WTC11 (cell line): ENCODE results near the gene GASK1A.

Source experiments
- CTCF ChIP-seq: fragments of 200-600 bp; IDR thresholded peaks from 2 replicates; pipeline ENCODE4 v1.8.0; 2022; ENCODE audit warnings: antibody characterized with exemption
- ETV6 ChIP-seq: sonication (generic); formaldehyde crosslinking; IDR thresholded peaks from 2 replicates; pipeline ENCODE4 v1.8.1; 2022; ENCODE audit warnings: mild to moderate bottlenecking, missing genetic modification reagents
- GTF2I ChIP-seq: fragments of 250-450 bp; sonication (Bioruptor Pico); conservative IDR thresholded peaks from 2 replicates; pipeline ENCODE4 v1.4.0; 2021; ENCODE audit warnings: mild to moderate bottlenecking
- JUN ChIP-seq: sonication (generic); formaldehyde crosslinking; IDR thresholded peaks from 2 replicates; pipeline ENCODE4 v1.8.0; 2023; ENCODE audit warnings: mild to moderate bottlenecking, missing genetic modification reagents
- MAX ChIP-seq: sonication (generic); formaldehyde crosslinking; IDR thresholded peaks from 2 replicates; pipeline ENCODE4 v1.8.0; 2022; ENCODE audit warnings: mild to moderate bottlenecking, missing genetic modification reagents
- TCF7 ChIP-seq: sonication (generic); formaldehyde crosslinking; IDR thresholded peaks from 2 replicates; pipeline ENCODE4 v1.8.0; 2022; ENCODE audit warnings: mild to moderate bottlenecking, low read depth, missing genetic modification reagents, moderate library complexity
- ZNF232 ChIP-seq: sonication (generic); formaldehyde crosslinking; IDR thresholded peaks from 2 replicates; pipeline ENCODE4 v1.8.0; 2022; ENCODE audit warnings: mild to moderate bottlenecking, missing genetic modification reagents

- TF ChIP-seq MAX (CRISPR knock-in tag) (no peak), JUN (CRISPR knock-in tag) (no peak), TCF7 (CRISPR knock-in tag) (no peak), CTCF (no peak), ZNF232 (no peak), ETV6 (CRISPR knock-in tag) (no peak), GTF2I (no peak)
Measured at GRCh38 chr3:42996021-42996420, 16.9 kb downstream of the GASK1A start.
